A673 (cell line): ENCODE data around the gene GMNC. TPM values are rescaled to one million over a fixed set of nuclear protein-coding genes. Genes with fewer than 3 reads are reported as not detected.
A peak's percentile ranks its signal among the peaks of the same experiment; 100 is the strongest.

ENCODE experiments used
- Bru-seq: library from RNA; stranded (reverse); fragments of 400-500 nt; gene quantifications from one replicate; lab custom pipeline; 2021; lab: Mats Ljungman, UMichigan
- BruChase-seq, 2 experiments: library from RNA; stranded (reverse); fragments of 400-500 nt; gene quantifications; one replicate each; lab custom pipeline; 2021; lab: Mats Ljungman, UMichigan
- BruUV-seq: library from RNA; stranded (reverse); fragments of 400-500 nt; replicated peaks from 2 replicates; lab custom pipeline; 2021; lab: Mats Ljungman, UMichigan
- CTCF ChIA-PET: fragments of 300-600 bp; sonication (Branson Sonifier 250); formaldehyde crosslinking; loops from one replicate; lab custom pipeline; 2022; ENCODE audit warnings: antibody characterized with exemption; lab: Charles Lee
- POLR2A ChIA-PET: fragments of 300-600 bp; sonication (Branson Sonifier 250); formaldehyde crosslinking; loops from one replicate; lab custom pipeline; 2022; ENCODE audit warnings: antibody characterized with exemption; ENCODE audit not compliant: low non-redundant PET; lab: Charles Lee
- DNase-seq: peaks from one replicate; pipeline ENCODE4 v3.0.0-alpha.2; 2015; ENCODE audit warnings: low spot score
- H3K27ac ChIP-seq: fragments of 200-600 bp; sonication (generic); 2 replicates; pipeline ENCODE4 v1.5.1; 2016; ENCODE audit warnings: mixed run types, low read depth, mild to moderate bottlenecking, mixed read lengths, antibody characterized with exemption, low read length; ENCODE audit not compliant: poor library complexity, severe bottlenecking
- H3K27me3 ChIP-seq: fragments of 200-600 bp; sonication (generic); replicated peaks from 2 replicates; pipeline ENCODE4 v1.6.1; 2017; ENCODE audit warnings: mixed run types, low read depth, mild to moderate bottlenecking, mixed read lengths, antibody characterized with exemption, low read length; ENCODE audit not compliant: insufficient read depth, poor library complexity
- H3K36me3 ChIP-seq: fragments of 200-600 bp; sonication (generic); 2 replicates; pipeline ENCODE4 v1.6.1; 2016; ENCODE audit warnings: mixed run types, mild to moderate bottlenecking, mixed read lengths, antibody characterized with exemption, low read length; ENCODE audit not compliant: insufficient read depth, poor library complexity, severe bottlenecking
- H3K4me1 ChIP-seq: fragments of 200-600 bp; sonication (generic); 2 replicates; pipeline ENCODE4 v1.6.1; 2017; ENCODE audit warnings: mixed run types, mild to moderate bottlenecking, mixed read lengths, antibody characterized with exemption, low read length; ENCODE audit not compliant: insufficient read depth, poor library complexity, severe bottlenecking
- H3K4me3 ChIP-seq: fragments of 200-600 bp; sonication (generic); 2 replicates; pipeline ENCODE4 v1.5.1; 2016; ENCODE audit warnings: low read depth, mixed run types, mild to moderate bottlenecking, mixed read lengths, low read length; ENCODE audit not compliant: poor library complexity, severe bottlenecking
- H3K9me3 ChIP-seq: fragments of 200-600 bp; sonication (generic); 2 replicates; pipeline ENCODE4 v1.6.1; 2016; ENCODE audit warnings: mixed run types, low read depth, mild to moderate bottlenecking, mixed read lengths, antibody characterized with exemption, low read length; ENCODE audit not compliant: poor library complexity, severe bottlenecking
- EZH2 ChIP-seq: fragments of 200-600 bp; sonication (generic); IDR thresholded peaks from 2 replicates; pipeline ENCODE4 v1.6.1; 2017; ENCODE audit warnings: borderline replicate concordance, low read depth, mild to moderate bottlenecking, mixed read lengths, antibody characterized with exemption, low read length; ENCODE audit not compliant: poor library complexity, severe bottlenecking
- intact Hi-C: fragments of 100-400 bp; cut with micrococcal nuclease; formaldehyde crosslinking; loops from one replicate; pipeline ENCODE4 v1.10.0; 2022; ENCODE audit not compliant: unreplicated experiment
- long read RNA-seq: library from polyadenylated mRNA; stranded (forward); transcript quantifications from one replicate; pipeline ENCODE4 v2.0.0, GENCODE V29; 2022
- total RNA-seq: library from RNA; stranded (reverse); gene quantifications from 2 replicates; pipeline ENCODE4 v1.2.3, GENCODE V29; 2021
- TF ChIP-seq, protein P1 (sequence below): fragments of 300-800, 200-600 bp; sonication (generic); conservative IDR thresholded peaks from 2 replicates; pipeline ENCODE4 v1.5.1; 2017; ENCODE audit warnings: low read depth, mild to moderate bottlenecking, antibody characterized with exemption, low read length, moderate library complexity, mixed read lengths

GMNC gene
- 1.9 and 3.7 TPM in 2 replicates for total RNA-seq
- percentile 41 among the genes with signal in this experiment for Bru-seq, nascent RNA
- percentile 48 among the genes with signal in this experiment for BruChase-seq, experiment 1, labeled RNA remaining after a 2-hour chase
- BruChase-seq, experiment 2, labeled RNA remaining after a 6-hour chase: percentile 32 among the genes with signal in this experiment
- long read RNA-seq, partial matches to known transcripts: 0 of 1 reads
- long read RNA-seq, other reads (novel, unspliced or antisense): 0 of 1 reads

DNA sequence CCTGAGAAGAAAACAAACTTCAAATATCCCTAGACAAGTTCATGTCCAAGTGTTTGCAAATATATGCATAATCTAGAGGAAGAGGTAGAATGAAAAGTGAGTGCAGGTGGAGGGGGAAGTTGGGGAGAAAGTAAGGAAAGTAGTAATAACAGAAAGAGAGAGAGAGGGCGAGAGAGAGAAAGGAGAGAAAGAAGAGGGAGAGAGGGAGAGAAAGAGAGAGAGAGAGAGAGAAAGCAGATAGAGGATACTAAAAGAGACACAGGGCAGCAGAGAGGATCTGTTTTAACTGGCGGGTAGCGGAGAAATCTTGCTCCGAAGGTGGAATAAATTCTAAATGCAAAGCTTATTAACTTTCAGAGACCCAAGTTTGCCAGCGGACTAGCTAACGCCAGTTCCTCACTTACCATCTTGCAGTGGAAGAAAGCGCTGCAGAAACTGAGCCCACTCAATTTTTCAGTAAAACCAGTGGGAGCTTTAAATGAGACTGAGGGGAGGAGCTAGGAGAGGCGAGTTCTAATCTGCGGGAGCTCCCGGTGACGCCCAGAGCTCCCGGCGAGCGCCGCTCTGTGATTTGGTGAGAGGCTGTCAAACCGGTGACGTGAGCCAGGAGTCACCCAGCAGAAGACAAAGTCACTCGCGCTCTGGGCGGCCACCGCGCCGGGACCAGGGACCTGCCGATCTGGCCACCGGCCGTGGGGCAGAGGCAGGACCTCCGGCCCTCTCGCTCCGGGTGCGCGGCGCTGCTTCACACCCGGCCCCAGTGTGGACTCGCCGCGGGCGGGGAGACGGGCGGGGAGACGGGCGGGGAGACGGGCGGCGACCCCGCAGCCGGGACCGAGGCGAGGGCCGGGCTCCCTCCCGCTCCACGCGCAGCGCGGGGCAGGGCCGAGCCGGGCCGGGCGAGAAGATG, at the start of gene GMNC:
Gene GMNC, minus strand, starts transcription at position 486 of the 910 bp plus-strand sequence. Its CDS starts 79 bp downstream, at position 407.
- peak within 1 kb of the TSS; percentile 66 for H3K27ac ChIP-seq
- CTCF ChIA-PET: no interaction called here
- peak within 1 kb of the TSS; percentile 75 for H3K4me3 ChIP-seq
- no peaks in the 10 kb centered on the region for H3K4me1 ChIP-seq
- TF ChIP-seq, protein P1, sequence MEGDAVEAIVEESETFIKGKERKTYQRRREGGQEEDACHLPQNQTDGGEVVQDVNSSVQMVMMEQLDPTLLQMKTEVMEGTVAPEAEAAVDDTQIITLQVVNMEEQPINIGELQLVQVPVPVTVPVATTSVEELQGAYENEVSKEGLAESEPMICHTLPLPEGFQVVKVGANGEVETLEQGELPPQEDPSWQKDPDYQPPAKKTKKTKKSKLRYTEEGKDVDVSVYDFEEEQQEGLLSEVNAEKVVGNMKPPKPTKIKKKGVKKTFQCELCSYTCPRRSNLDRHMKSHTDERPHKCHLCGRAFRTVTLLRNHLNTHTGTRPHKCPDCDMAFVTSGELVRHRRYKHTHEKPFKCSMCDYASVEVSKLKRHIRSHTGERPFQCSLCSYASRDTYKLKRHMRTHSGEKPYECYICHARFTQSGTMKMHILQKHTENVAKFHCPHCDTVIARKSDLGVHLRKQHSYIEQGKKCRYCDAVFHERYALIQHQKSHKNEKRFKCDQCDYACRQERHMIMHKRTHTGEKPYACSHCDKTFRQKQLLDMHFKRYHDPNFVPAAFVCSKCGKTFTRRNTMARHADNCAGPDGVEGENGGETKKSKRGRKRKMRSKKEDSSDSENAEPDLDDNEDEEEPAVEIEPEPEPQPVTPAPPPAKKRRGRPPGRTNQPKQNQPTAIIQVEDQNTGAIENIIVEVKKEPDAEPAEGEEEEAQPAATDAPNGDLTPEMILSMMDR: no peak
- no peak for TF ChIP-seq EZH2
- no peaks in the 10 kb centered on the region for H3K36me3 ChIP-seq
- BruUV-seq: no TSS peak
- POLR2A ChIA-PET: interaction anchor here (0.6 kb wide), 1 partner anchor 107 kb away, joined by 3 read pairs; no protein-coding TSS in a partner anchor
- H3K27me3 ChIP-seq: no peaks in the 10 kb centered on the region
- intact Hi-C loops: no loop called here
- peak; percentile 93 for DNase-seq
- H3K9me3 ChIP-seq: no peaks in the 10 kb centered on the region

DNA sequence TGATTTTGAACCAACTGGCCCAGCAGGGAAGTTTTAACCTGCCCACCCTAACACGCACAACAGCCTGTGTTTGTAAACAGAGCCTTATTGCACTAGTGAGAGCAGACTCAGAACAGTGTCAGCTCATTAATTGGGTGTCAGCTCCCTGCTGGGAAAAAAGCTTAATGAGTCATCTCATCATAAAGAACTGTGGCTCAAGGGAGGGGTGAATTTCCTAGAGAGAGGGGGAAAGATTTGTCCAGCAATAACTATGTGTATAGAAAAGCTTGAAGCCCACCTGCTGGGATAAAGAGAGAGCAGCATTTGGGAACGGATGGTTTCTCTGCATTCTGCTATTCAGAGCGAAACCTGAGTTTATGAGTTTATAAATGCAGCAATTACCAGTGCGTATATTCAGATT, 48.9 kb upstream of the GMNC start:
- H3K27me3 ChIP-seq: no peaks in the 10 kb centered on the region
- peaks cover 14% of the 10 kb centered on the region for H3K4me1 ChIP-seq
- no peak for TF ChIP-seq EZH2
- TF ChIP-seq, protein P1: no peak
- ChIA-PET POLR2A (no interaction called here), CTCF (interaction anchor here (1.0 kb wide), 1 partner anchor 27 kb away, joined by 4 read pairs; no protein-coding TSS in a partner anchor)
- intact Hi-C loops: no loop called here
- peak; percentile 95 for DNase-seq
- no peaks in the 10 kb centered on the region for H3K36me3 ChIP-seq
- H3K9me3 ChIP-seq: peaks cover 6% of the 10 kb centered on the region
- no peak overlapping the region for H3K4me3 ChIP-seq
- no peak overlapping the region for H3K27ac ChIP-seq
- BruUV-seq: no TSS peak

GRCh38 chr3:190909908-190910307, 47.4 kb upstream of the GMNC start:
- Histone ChIP-seq H3K4me1 (peaks cover 14% of the 10 kb centered on the region), H3K27me3 (no peaks in the 10 kb centered on the region), H3K36me3 (no peaks in the 10 kb centered on the region), H3K27ac (no peak overlapping the region), H3K9me3 (peaks cover 7% of the 10 kb centered on the region), H3K4me3 (no peak overlapping the region)
- no TSS peak for BruUV-seq
- intact Hi-C loops: no loop called here
- CTCF ChIA-PET: no interaction called here
- POLR2A ChIA-PET: no interaction called here
- DNase-seq: no peak
- no peak for TF ChIP-seq EZH2
